NCI-H2171 treated with DMSO at 0.1 percent for 48 hours (cell line): ENCODE data around the gene LEMD2.

Experiments
- DNase-seq: peaks from one replicate; lab custom pipeline; 2025; lab: John Stamatoyannopoulos, UW

Gene LEMD2

DNA sequence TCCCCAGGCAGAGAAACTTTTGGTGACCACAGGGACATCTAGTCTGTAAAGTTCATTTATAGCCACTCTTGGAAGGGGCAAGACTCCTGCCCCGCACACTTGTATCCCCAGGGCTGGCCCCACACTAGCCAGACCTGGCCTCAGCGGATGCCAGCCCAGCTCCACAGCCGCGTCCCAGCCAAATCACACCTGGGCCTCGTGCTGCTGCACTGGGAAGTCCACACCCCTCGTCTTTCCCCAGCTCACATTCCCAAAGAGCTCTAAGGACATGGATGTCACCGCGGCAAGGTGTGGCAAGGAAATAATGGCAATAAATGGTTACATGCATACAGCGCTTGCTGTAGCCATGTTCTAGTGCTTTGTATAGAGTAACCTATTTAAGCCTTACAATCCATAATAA is 50.8 kb downstream of the LEMD2 start:
- no peak for DNase-seq

DNA sequence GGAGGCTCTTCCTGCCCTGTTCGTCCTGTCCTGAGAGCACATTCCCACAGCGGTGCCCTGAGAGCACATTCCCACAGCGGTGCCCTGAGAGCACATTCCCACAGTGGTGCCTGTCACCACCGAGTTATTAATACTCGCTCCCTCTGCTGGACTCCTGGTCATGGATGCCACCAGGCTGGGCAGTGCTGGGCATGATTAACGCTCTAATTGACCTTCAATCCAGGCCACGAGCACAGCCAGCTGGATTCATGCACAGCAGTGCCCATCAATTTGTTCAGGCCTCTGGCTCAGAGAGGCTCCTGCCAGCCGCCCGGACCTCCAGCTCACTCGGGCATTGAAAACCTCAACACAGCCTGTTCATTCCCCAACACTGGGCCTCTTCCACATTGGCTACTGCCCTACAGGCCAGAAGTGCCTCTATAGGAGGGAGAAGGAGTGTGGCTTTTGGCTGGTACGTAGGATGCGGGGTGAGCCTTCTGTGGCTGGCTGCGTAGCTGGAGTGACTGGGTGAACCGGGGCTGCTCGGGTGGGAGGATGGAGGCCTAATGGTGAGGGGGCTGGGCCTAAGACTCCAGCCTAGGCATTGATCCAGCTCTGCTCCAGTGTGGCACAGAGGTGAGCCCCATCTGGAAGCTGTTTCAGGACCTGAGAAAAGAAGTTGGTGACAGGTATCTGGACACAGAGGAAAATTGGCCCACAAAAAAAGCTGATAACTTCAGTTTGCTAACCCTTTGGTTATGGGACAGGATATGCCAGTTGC is 51.5 kb downstream of the LEMD2 start:
- no peak for DNase-seq

DNA sequence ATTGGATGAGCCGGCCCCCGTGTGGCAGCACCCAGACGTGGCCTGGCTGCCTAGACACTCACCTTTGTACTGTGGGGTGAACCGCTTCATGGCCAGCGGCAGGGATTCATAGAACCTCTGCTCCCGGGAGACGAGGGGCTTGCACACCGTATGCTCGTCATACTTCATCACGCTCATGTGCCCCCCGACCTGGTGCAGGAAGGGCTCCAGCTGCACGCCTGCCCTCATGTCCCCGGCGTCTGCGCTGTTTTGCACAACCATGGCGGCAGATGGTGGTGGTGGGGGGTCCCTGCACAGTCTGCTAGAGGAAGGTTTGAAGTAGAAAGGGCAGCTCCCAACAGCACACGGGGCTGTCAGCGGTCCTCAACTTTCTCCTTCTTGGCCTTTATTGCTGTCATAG is 53.7 kb downstream of the LEMD2 start:
- no peak for DNase-seq

- DNase-seq = no peak
Observed at GRCh38 chr6:33733709-33734007, 55.3 kb downstream of the LEMD2 start.

DNA sequence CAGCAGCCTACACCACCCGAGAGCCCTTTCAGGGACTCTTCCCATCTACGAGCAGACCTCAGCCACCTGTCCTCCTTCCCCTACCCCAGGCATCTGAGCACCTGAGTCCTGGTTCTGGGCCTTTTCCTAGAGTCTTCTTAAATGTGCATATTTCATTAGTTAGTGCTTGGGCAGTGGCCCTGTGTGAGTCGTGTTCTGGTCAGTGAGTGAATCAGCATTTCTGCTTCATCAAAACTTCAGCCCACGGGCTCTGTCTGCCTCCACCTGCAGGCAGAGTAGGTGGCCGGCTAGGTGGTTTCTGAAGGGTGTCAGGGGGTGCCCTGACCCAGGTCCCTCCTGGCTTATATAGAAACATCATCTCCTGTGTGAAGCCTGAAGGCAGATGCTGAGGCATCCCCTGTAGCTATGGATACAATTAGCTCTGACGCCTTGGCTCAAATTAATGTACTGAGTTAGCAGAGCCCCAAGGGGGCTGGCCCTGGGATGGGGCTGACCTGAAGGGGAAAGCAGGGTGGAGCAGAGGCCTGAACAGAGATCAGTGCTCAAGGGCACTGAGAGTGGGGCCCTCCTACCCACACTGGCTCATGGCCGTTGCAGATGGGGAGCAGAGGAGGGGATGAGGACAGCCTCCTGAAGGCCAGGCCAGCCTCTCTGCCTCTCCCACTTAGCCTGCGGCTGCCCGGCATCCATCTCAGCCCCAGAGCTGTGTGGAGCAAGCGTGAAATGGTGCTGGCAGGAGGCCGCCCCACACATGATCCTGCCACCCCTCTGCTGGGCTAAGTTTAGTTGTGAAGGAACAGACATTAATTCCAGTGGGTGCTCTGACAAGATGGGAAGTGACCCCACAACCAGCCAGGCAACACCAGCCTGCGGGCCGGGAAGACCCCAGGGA is 55.9 kb downstream of the LEMD2 start:
- peak; percentile 17 for DNase-seq

- no peak for DNase-seq
Observed at GRCh38 chr6:33732385-33732784, 56.5 kb downstream of the LEMD2 start.

DNA sequence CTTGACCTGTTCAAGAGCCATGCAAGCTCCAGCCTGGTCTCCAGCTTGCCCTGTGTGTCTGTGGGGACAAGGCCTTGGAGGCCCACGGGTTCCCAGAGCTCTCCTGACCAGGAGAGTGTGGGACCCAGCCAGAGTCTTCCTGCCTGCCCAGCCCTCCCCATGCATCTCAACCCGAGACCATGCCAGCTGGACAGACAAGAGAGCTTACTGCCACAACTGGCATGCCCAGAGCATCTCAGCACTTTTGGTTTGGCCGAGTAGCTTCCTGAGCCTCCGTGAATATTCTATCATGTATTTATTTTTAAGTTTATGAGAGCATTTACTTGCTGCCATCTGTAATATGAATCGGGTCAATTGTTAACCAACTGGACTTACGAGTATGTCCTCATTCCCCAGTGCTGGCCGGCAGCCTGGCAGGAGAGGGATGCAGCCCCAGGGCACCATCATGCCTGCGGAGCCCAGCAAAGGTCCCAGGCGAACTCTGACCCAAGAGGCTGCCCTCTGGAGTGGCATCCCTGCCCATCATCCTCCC is 57.1 kb downstream of the LEMD2 start:
- DNase-seq = no peak

- DNase-seq = no peak
Observed at GRCh38 chr6:33731035-33731434, 57.9 kb downstream of the LEMD2 start.

DNA sequence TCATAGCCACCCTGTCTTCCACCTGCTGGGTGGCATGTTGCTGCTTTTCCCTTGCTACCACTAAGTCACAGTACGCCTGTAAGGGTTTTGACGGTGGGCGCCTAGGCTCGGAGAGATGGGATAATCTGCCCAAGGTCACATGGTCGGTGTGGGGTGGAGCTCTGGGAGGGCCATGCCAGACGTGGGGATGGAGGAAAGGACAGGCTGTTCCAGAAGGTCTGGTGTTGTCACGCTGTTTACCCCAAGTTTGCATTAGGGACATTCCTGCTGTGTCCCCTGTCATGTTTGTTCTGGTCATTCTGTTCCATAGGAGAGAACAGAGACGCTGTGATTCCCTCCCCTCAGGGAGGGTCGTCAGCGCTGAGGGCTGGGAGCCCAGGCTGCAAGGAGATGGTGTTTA is 58.3 kb downstream of the LEMD2 start:
- DNase-seq = no peak

GRCh38 chr6:33729059-33729458 is 59.9 kb downstream of the LEMD2 start:
- DNase-seq = no peak

DNA sequence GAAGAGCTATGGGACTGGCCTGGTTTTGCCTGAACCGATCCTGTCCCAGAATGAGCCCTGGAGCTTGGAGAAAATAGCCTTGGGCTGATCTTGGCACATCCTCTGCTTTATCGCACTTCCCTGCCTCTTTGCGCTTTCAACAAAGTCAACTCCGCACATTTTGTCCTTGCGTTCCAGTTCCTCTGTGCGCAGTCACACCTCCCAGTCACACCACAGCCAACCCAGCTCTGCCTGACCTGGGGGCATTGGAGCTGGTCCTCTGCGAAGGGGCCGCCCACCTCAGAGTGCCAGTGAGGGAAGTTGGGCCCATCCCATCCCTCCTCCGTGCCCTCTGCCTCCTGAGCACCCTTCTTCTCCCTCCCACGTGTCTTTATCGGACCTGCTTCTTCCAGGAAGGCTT is 60.5 kb downstream of the LEMD2 start:
- DNase-seq = no peak

- no peak for DNase-seq
Observed at GRCh38 chr6:33727932-33728331, 61.0 kb downstream of the LEMD2 start.

DNA sequence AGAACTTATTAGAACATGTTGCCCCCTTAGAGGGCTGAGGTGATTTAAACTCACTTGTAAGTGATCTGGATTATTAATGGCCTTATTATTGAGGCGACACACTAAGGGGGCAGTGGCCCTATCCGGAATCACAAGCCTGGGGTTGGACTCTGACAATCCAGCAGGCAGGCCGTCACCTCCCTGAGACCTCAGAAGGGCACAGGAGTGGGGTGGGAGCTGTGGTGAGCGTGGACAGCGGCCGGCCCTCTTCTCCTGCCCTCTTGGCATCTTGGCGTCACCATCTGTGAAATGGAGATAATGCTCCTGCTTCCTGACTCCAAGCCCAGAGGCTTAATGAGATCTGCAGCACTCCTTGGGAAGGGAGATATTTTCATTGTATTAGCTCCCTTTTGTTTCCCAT is 61.8 kb downstream of the LEMD2 start:
- DNase-seq = no peak

DNA sequence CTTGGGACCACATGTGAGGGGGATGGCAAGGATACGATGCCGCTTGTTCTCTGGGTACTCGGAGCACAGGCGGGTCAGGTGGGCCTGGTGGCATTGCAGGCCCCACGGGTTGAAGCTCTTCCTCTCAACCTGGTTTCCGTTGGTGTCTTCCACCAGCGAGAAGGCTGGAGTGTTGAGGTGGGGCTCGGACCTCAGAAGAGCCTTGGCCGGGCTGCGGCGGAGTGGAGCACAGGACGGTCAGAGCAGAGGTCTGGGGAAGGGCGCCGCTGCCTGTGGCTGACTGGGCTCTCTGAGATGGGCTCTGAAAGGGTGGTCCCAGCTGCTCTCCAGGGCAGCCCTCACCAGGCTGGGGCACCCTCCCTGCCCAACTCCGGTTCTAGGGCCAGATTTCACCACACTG is 62.2 kb downstream of the LEMD2 start:
- no peak for DNase-seq

DNA sequence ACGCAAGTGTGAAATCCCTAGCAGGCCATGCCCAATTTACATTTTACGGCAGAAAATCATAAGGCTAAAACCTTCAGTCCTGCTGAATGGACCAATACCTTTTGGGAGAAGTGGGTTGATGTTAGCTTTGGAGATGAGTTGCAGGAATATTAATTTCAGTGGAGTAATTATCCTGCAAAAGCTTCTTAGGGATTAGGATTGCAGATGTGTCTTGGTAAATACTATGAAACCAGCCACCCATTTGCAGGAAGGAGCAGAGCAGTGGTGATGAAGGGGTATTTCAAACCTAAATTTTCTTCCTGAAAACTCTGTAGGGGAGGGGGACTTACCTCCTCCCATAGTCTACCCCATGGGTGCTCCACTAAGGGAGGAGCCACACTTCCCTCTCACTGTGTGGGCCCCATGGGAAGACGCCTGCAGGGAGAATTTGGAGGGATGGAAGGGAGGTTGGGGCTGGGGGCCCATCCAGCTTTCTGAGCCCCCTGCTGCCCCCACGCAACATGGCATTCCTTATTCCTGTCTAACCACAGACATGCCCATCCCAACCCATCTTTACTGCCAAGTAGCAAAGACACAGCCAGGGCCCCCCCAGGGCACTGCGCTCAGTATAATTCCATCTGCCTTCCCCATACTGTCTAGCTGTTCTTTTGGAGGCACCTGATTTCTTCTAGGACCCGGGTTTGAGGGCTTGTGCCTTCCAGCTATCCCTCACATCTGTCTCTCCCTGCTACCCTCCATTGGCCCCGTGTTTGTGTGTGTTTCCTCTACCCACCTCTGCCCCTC is 62.8 kb downstream of the LEMD2 start:
- no peak for DNase-seq

GRCh38 chr6:33725222-33725621 is 63.7 kb downstream of the LEMD2 start:
- DNase-seq = no peak

GRCh38 chr6:33724102-33725023 is 64.6 kb downstream of the LEMD2 start:
- DNase-seq = no peak

DNA sequence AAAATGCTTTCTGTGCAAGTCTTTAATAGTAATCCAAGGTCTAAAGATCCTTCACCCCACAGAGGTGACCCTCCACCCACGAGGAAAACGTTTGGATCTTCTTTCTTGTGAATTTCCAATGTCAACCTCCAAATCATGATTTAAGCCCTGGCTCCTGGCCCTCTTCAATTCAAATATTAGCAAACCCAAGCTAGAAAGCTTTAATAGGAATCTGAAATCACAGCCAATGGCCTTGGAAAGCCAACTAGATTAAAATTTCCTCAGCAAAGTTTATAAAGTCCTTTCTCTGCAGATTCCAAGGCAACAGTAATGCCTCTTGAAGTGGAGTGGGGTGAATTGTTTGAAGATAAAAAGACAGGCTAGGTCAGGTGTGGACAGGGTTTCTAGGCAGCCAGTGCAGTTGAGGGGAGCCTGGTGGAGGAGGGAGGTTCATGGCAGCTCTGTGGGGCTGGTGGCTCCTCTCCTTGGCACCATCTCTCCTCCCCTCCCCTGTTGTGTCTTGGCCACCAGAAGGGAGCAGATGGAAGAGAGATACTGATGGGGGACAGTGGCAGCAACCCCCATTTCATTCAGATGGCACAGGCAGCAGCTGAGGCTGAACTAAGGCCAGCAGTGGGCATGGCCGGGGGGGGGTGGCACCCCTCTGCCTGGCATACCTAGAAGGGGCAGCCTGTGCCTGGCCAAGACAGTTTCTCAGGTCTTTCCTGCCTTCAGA is 65.4 kb downstream of the LEMD2 start:
- DNase-seq = no peak

- no peak for DNase-seq
Observed at GRCh38 chr6:33722103-33722623, 66.8 kb downstream of the LEMD2 start.

DNA sequence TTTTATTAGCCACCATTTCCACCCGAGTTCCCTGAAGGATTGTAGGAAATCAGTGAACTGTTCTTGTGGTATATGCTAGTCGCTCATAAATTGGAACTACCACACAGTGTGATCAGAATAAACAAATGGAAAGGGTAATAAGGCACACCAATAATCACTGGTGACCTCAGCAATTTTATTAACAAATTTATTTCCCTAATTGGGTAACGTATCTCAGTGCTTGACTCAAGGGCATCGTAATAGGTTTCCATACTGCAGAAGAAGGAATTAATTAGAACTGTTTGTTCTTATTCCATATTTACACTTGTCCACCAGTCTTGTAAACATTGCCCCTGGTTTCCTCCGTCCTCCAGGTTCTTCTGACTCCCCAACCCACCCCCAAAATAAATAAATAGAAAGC is 67.4 kb downstream of the LEMD2 start:
- no peak for DNase-seq
